Keratinocyte (primary cell): ENCODE data around the gene TYW1B. TPM values are rescaled to one million over a fixed set of nuclear protein-coding genes. Genes with fewer than 3 reads are reported as not detected.

ENCODE experiments used
- DNase-seq: peaks from one replicate; pipeline ENCODE4 v3.0.0-alpha.2; 2011; ENCODE audit warnings: low read depth, missing footprints, low spot score
- FAIRE-seq: peaks from 2 replicates; lab custom pipeline; 2011; peaks lifted over from hg19 to GRCh38; lab: Jason Lieb, UNC
- H2AFZ ChIP-seq: 2 replicates; pipeline ENCODE4 v1.6.0; 2012; ENCODE audit warnings: low read length, control low read depth, inconsistent platforms; ENCODE audit not compliant: control insufficient read depth
- H3K27ac ChIP-seq: 2 replicates; pipeline ENCODE4 v1.5.1; 2011; ENCODE audit warnings: low read length; ENCODE audit not compliant: control insufficient read depth, insufficient read depth
- H3K27me3 ChIP-seq: 3 replicates; pipeline ENCODE4 v1.6.0; 2011; ENCODE audit warnings: low read length; ENCODE audit not compliant: control insufficient read depth, insufficient read depth; ENCODE audit errors: extremely low read depth
- H3K36me3 ChIP-seq, 2 experiments: 2 replicates in 1 of 2; 3 replicates in 1 of 2; pipeline ENCODE4 v1.5.1; 2011; ENCODE audit warnings: low read length in 2 of 2, mild to moderate bottlenecking in 1 of 2; ENCODE audit not compliant: control insufficient read depth in 2 of 2, insufficient read depth in 2 of 2; ENCODE audit errors: extremely low read depth in 1 of 2
- H3K4me1 ChIP-seq: 3 replicates; pipeline ENCODE4 v1.5.1; 2011; ENCODE audit warnings: low read length; ENCODE audit not compliant: control insufficient read depth, insufficient read depth; ENCODE audit errors: extremely low read depth
- H3K4me2 ChIP-seq: 3 replicates; pipeline ENCODE4 v1.6.0; 2011; ENCODE audit warnings: low read depth, low read length; ENCODE audit not compliant: control insufficient read depth, insufficient read depth; ENCODE audit errors: extremely low read depth
- H3K4me3 ChIP-seq, 3 experiments: fragments of 200-600 bp in 1 of 3; sonication (generic) in 1 of 3; 2 replicates in 2 of 3; 3 replicates in 1 of 3; pipeline ENCODE4 v1.5.1; 2011 to 2016; ENCODE audit warnings: low read length in 3 of 3, mild to moderate bottlenecking in 3 of 3, control low read depth in 2 of 3, inconsistent platforms in 1 of 3, low read depth in 1 of 3, mixed read lengths in 1 of 3, mixed run types in 1 of 3, moderate library complexity in 1 of 3; ENCODE audit not compliant: control insufficient read depth in 2 of 3, insufficient read depth in 2 of 3; ENCODE audit errors: extremely low read depth in 1 of 3
- H3K79me2 ChIP-seq: 2 replicates; pipeline ENCODE4 v1.6.0; 2012; ENCODE audit warnings: low read length; ENCODE audit not compliant: control insufficient read depth, insufficient read depth
- H3K9ac ChIP-seq: 3 replicates; pipeline ENCODE4 v1.6.0; 2011; ENCODE audit warnings: low read length; ENCODE audit not compliant: control insufficient read depth, insufficient read depth; ENCODE audit errors: extremely low read depth
- H3K9me1 ChIP-seq: 3 replicates; pipeline ENCODE4 v1.6.0; 2011; ENCODE audit warnings: low read length; ENCODE audit not compliant: control insufficient read depth, insufficient read depth; ENCODE audit errors: extremely low read depth
- H3K9me3 ChIP-seq: 2 replicates; pipeline ENCODE4 v1.5.1; 2012; ENCODE audit warnings: low read depth, low read length; ENCODE audit not compliant: control insufficient read depth
- H4K20me1 ChIP-seq: 3 replicates; pipeline ENCODE4 v1.6.0; 2011; ENCODE audit warnings: low read length; ENCODE audit not compliant: control insufficient read depth, insufficient read depth; ENCODE audit errors: extremely low read depth
- CTCF ChIP-seq, 3 experiments: IDR thresholded peaks in 1 of 3; conservative IDR thresholded peaks in 1 of 3; optimal IDR thresholded peaks in 1 of 3; 2 replicates in 2 of 3; 3 replicates in 1 of 3; pipeline versions ENCODE3 to v1.5.1; 2011; ENCODE audit warnings: low read length in 3 of 3, mild to moderate bottlenecking in 3 of 3, moderate library complexity in 2 of 3, control low read depth in 1 of 3, inconsistent platforms in 1 of 3; ENCODE audit not compliant: insufficient read depth in 2 of 3; ENCODE audit errors: extremely low read depth in 1 of 3
- EZH2 ChIP-seq: IDR thresholded peaks from one replicate; pipeline ENCODE4 v1.6.1; 2012; ENCODE audit warnings: inconsistent platforms, mild to moderate bottlenecking, low read length, moderate library complexity
- dilution Hi-C: fragments of 300-500 bp; cut with MboI; formaldehyde crosslinking; loops from one replicate; pipeline ENCODE4 v1.7.0; 2020; ENCODE audit warnings: low sequenced_read_pairs; ENCODE audit not compliant: extremely low pct_ligation_motif_present
- polyA plus RNA-seq, 5 experiments: library from polyadenylated mRNA; depleted of rRNA in 3 of 5; stranded (reverse) in 3 of 5; stranded (forward) in 1 of 5; unstranded in 1 of 5; fragments of >200 nt; gene quantifications; 1 replicate in 1 of 5; 2 replicates in 3 of 5; 3 replicates in 1 of 5; pipeline versions ENCODE4 v1.2.1 to v1.2.3, GENCODE V29; 2011 to 2012; ENCODE audit warnings: missing spikeins in 2 of 5, low read depth in 1 of 5, low replicate concordance in 1 of 5

TYW1B gene
- polyA plus RNA-seq, 1 donor (not counting 4 experiments of a cell fraction or from before 2014, with no cell fraction given) = 2.5 TPM

DNA sequence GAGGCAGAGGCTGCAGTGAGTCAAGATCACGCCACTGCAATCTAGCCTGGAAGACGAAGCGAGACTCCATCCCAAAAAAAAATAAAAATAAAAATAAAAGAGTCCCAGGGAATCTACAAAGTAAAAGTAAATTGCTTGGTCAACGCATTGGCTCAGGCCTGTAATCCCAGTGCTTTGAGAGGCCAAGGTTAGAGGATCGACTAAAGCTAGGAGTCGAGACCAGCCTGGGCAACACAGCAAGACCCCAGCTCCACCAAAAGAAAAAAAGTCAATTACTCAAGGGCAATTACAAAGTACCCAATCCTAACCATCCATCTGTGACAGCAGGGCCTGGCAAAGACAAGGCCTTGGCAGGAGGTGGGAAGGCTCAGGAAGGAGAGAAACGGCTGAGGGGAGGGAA lies 288.3 kb downstream of the TYW1B start:
- no peak for DNase-seq
- no peak for FAIRE-seq
- no peak overlapping the region for H3K9ac ChIP-seq
- no peaks in the 10 kb centered on the region for H3K4me1 ChIP-seq
- no peak overlapping the region for H2AFZ ChIP-seq
- dilution Hi-C loops = no loop called here
- H3K4me3 ChIP-seq = no peak overlapping the region
- no peaks in the 10 kb centered on the region for H3K9me3 ChIP-seq
- H3K9me1 ChIP-seq = no peaks in the 10 kb centered on the region
- no peaks in the 10 kb centered on the region for H4K20me1 ChIP-seq
- H3K79me2 ChIP-seq = no peaks in the 10 kb centered on the region
- TF ChIP-seq EZH2 (no peak), CTCF (optimal IDR thresholded peaks at IDR 0.05 in 1 of 3, IDR thresholded peaks at IDR 0.05 in 1 of 3, conservative IDR thresholded peaks at IDR 0.05 in 1 of 3; ENCODE audit: extremely low read depth in 1 of 3, insufficient read depth in 2 of 3, low read length in 3 of 3) (no peak)
- H3K27ac ChIP-seq = no peak overlapping the region
- H3K4me2 ChIP-seq = no peak overlapping the region
- H3K27me3 ChIP-seq = no peaks in the 10 kb centered on the region
- no peaks in the 10 kb centered on the region for H3K36me3 ChIP-seq

GRCh38 chr7:72538856-72539255 lies 289.1 kb downstream of the TYW1B start:
- Histone ChIP-seq H3K79me2 (no peaks in the 10 kb centered on the region), H3K4me1 (no peaks in the 10 kb centered on the region), H3K9me1 (no peaks in the 10 kb centered on the region), H3K4me2 (no peak overlapping the region), H3K27me3 (no peaks in the 10 kb centered on the region), H4K20me1 (no peaks in the 10 kb centered on the region), H3K27ac (no peak overlapping the region), H3K9ac (no peak overlapping the region), H2AFZ (no peak overlapping the region), H3K36me3 (no peaks in the 10 kb centered on the region), H3K9me3 (no peaks in the 10 kb centered on the region), H3K4me3 (no peak overlapping the region)
- dilution Hi-C loops = no loop called here
- TF ChIP-seq EZH2 (no peak), CTCF (optimal IDR thresholded peaks at IDR 0.05 in 1 of 3, IDR thresholded peaks at IDR 0.05 in 1 of 3, conservative IDR thresholded peaks at IDR 0.05 in 1 of 3; ENCODE audit: extremely low read depth in 1 of 3, insufficient read depth in 2 of 3, low read length in 3 of 3) (no peak)
- FAIRE-seq = no peak
- DNase-seq = no peak
